WTC11 (cell line): ENCODE data around the gene LSM4. TPM values are rescaled to one million over a fixed set of nuclear protein-coding genes. Genes with fewer than 3 reads are reported as not detected.

Experiments
- ATAC-seq: fragments of 200-7000 bp; cut with Tn5 transposase; 2 replicates; pipeline ENCODE4 v1.10.0; 2021; ENCODE audit warnings: mild to moderate bottlenecking, moderate library complexity
- CTCF ChIA-PET: fragments of 300-600 bp; sonication (Branson Sonifier 250); formaldehyde crosslinking; loops from one replicate; lab custom pipeline; 2021; ENCODE audit warnings: antibody characterized with exemption; lab: Charles Lee
- POLR2A ChIA-PET: fragments of 350-600 bp; sonication (Branson Sonifier 250); formaldehyde crosslinking; loops from one replicate; lab custom pipeline; 2021; ENCODE audit warnings: antibody characterized with exemption; lab: Charles Lee
- DNase-seq: peaks from one replicate; pipeline ENCODE4 v3.0.0; 2021; ENCODE audit warnings: low spot score
- H3K27ac Mint-ChIP-seq: 2 replicates; pipeline ENCODE4 v1.8.0; 2021; ENCODE audit warnings: mixed read lengths
- H3K27me3 Mint-ChIP-seq: 2 replicates; pipeline ENCODE4 v1.8.0; 2021; ENCODE audit warnings: low read depth, mild to moderate bottlenecking, moderate library complexity, mixed read lengths
- H3K36me3 Mint-ChIP-seq: 2 replicates; pipeline ENCODE4 v1.8.0; 2021; ENCODE audit warnings: mixed read lengths
- H3K4me1 Mint-ChIP-seq: 2 replicates; pipeline ENCODE4 v1.8.0; 2022; ENCODE audit warnings: mixed read lengths
- H3K4me3 Mint-ChIP-seq: 2 replicates; pipeline ENCODE4 v1.8.0; 2021; ENCODE audit warnings: mild to moderate bottlenecking, moderate library complexity, mixed read lengths
- H3K9me3 Mint-ChIP-seq: 2 replicates; pipeline ENCODE4 v1.8.0; 2021; ENCODE audit warnings: mixed read lengths
- ATF1 ChIP-seq: sonication (generic); formaldehyde crosslinking; IDR thresholded peaks from 2 replicates; pipeline ENCODE4 v1.8.1; 2023; ENCODE audit warnings: mild to moderate bottlenecking, moderate library complexity, missing genetic modification reagents
- ATF3 ChIP-seq: sonication (generic); formaldehyde crosslinking; conservative IDR thresholded peaks from 2 replicates; pipeline ENCODE4 v1.8.1; 2022; ENCODE audit warnings: mild to moderate bottlenecking, missing genetic modification reagents
- CREB1 ChIP-seq: sonication (generic); formaldehyde crosslinking; IDR thresholded peaks from 2 replicates; pipeline ENCODE4 v1.8.0; 2023; ENCODE audit warnings: mild to moderate bottlenecking, missing genetic modification reagents
- CREM ChIP-seq: sonication (generic); formaldehyde crosslinking; IDR thresholded peaks from 2 replicates; pipeline ENCODE4 v1.8.1; 2022; ENCODE audit warnings: mild to moderate bottlenecking, missing genetic modification reagents, moderate library complexity
- E2F1 ChIP-seq: sonication (generic); formaldehyde crosslinking; IDR thresholded peaks from 2 replicates; pipeline ENCODE4 v1.8.0; 2022; ENCODE audit warnings: mild to moderate bottlenecking, missing genetic modification reagents
- ESRRA ChIP-seq: sonication (generic); formaldehyde crosslinking; IDR thresholded peaks from 2 replicates; pipeline ENCODE4 v1.8.1; 2022; ENCODE audit warnings: mild to moderate bottlenecking, missing genetic modification reagents, borderline replicate concordance
- KAT7 ChIP-seq: sonication (generic); formaldehyde crosslinking; IDR thresholded peaks from 2 replicates; pipeline ENCODE4 v1.8.1; 2023; ENCODE audit warnings: missing genetic modification reagents, mild to moderate bottlenecking, borderline replicate concordance
- MLX ChIP-seq: sonication (generic); formaldehyde crosslinking; IDR thresholded peaks from 2 replicates; pipeline ENCODE4 v1.8.1; 2023; ENCODE audit warnings: mild to moderate bottlenecking, missing genetic modification reagents, moderate library complexity
- MYBL2 ChIP-seq: sonication (generic); formaldehyde crosslinking; IDR thresholded peaks from 2 replicates; pipeline ENCODE4 v1.8.1; 2023; ENCODE audit warnings: mild to moderate bottlenecking, moderate library complexity, missing genetic modification reagents
- NFE2L1 ChIP-seq: sonication (generic); formaldehyde crosslinking; IDR thresholded peaks from 2 replicates; pipeline ENCODE4 v1.8.1; 2023; ENCODE audit warnings: missing genetic modification reagents
- NR1H2 ChIP-seq: sonication (generic); formaldehyde crosslinking; IDR thresholded peaks from 2 replicates; pipeline ENCODE4 v1.9.0; 2021; ENCODE audit warnings: mild to moderate bottlenecking, moderate library complexity, missing genetic modification reagents
- NR3C1 ChIP-seq: sonication (generic); formaldehyde crosslinking; conservative IDR thresholded peaks from 2 replicates; pipeline ENCODE4 v1.8.1; 2023; ENCODE audit warnings: low read depth, mild to moderate bottlenecking, missing genetic modification reagents
- OVOL2 ChIP-seq: fragments of 250-450 bp; sonication (Bioruptor Pico); IDR thresholded peaks from 2 replicates; pipeline ENCODE4 v1.9.0; 2021; ENCODE audit warnings: mild to moderate bottlenecking, borderline replicate concordance
- PRDM15 ChIP-seq: sonication (generic); formaldehyde crosslinking; IDR thresholded peaks from 2 replicates; pipeline ENCODE4 v1.8.0; 2022; ENCODE audit warnings: missing genetic modification reagents
- PREB ChIP-seq: sonication (generic); formaldehyde crosslinking; IDR thresholded peaks from 2 replicates; pipeline ENCODE4 v1.8.1; 2022; ENCODE audit warnings: mild to moderate bottlenecking, missing genetic modification reagents, moderate library complexity, borderline replicate concordance
- RELA ChIP-seq: sonication (generic); formaldehyde crosslinking; IDR thresholded peaks from 2 replicates; pipeline ENCODE4 v1.8.1; 2022; ENCODE audit warnings: missing genetic modification reagents, mild to moderate bottlenecking, borderline replicate concordance
- SMAD4 ChIP-seq: sonication (generic); formaldehyde crosslinking; IDR thresholded peaks from 2 replicates; pipeline ENCODE4 v1.8.0; 2022; ENCODE audit warnings: mild to moderate bottlenecking, missing genetic modification reagents
- ZNF138 ChIP-seq: sonication (generic); formaldehyde crosslinking; conservative IDR thresholded peaks from 2 replicates; pipeline ENCODE4 v1.8.1; 2022; ENCODE audit warnings: mild to moderate bottlenecking, moderate library complexity, missing genetic modification reagents
- ZNF232 ChIP-seq: sonication (generic); formaldehyde crosslinking; IDR thresholded peaks from 2 replicates; pipeline ENCODE4 v1.8.0; 2022; ENCODE audit warnings: mild to moderate bottlenecking, missing genetic modification reagents
- ZNF512 ChIP-seq: sonication (generic); formaldehyde crosslinking; IDR thresholded peaks from 2 replicates; pipeline ENCODE4 v1.8.1; 2022; ENCODE audit warnings: missing genetic modification reagents, borderline replicate concordance
- ZNF671 ChIP-seq: fragments of 250-450 bp; sonication (Bioruptor Pico); IDR thresholded peaks from 2 replicates; pipeline ENCODE4 v1.8.0; 2021; ENCODE audit warnings: mild to moderate bottlenecking
- total RNA-seq: library from RNA; stranded (reverse); gene quantifications from 3 replicates; pipeline ENCODE4 v1.2.3, GENCODE V29; 2021

LSM4 gene
- total RNA-seq, 1 experiment from 2014 or later, result 373 TPM

- Mint-ChIP-seq H3K9me3 (no peaks in the 10 kb centered on the region), H3K36me3 (no peaks in the 10 kb centered on the region), H3K4me1 (peaks cover 62% of the 10 kb centered on the region), H3K4me3 (peak overlapping the region; percentile 31), H3K27me3 (peaks cover 9% of the 10 kb centered on the region), H3K27ac (no peak overlapping the region)
- POLR2A ChIA-PET, result no interaction called here
- CTCF ChIA-PET, result interaction anchor here (0.7 to 1.0 kb wide), 4 partner anchors 10 to 99 kb away, joined by 3 read pairs; partner anchors contain the start of gene GDF15
- no peak for DNase-seq
- ATAC-seq, result no peak
- TF ChIP-seq ATF1 (no peak), RELA (no peak), ZNF232 (CRISPR knock-in tag) (no peak), NR3C1 (no peak), ESRRA (CRISPR knock-in tag) (no peak), ZNF512 (CRISPR knock-in tag) (no peak), ZNF671 (CRISPR knock-in tag) (no peak)
Measured at GRCh38 chr19:18289471-18290301, 33.2 kb downstream of the LSM4 start.

- CTCF ChIA-PET, result interaction anchor here (1.0 to 1.9 kb wide), 3 partner anchors 8 to 98 kb away, joined by 3 to 5 read pairs (median 4); partner anchors contain the start of gene GDF15
- POLR2A ChIA-PET, result interaction anchor here (0.6 to 1.0 kb wide), 3 partner anchors 9 to 58 kb away, joined by 4 to 6 read pairs (median 5); no protein-coding TSS in a partner anchor
- peaks cover 9% of the 10 kb centered on the region for H3K27me3 Mint-ChIP-seq
- peak overlapping the region; percentile 61 for H3K4me3 Mint-ChIP-seq
- DNase-seq, result peak; percentile 84
- H3K4me1 Mint-ChIP-seq, result peaks cover 50% of the 10 kb centered on the region
- peak overlapping the region; percentile 94 for H3K27ac Mint-ChIP-seq
- ATAC-seq, result peak; percentile 66
- no peaks in the 10 kb centered on the region for H3K36me3 Mint-ChIP-seq
- H3K9me3 Mint-ChIP-seq, result no peaks in the 10 kb centered on the region
- TF ChIP-seq OVOL2 (no peak), MYBL2 (CRISPR knock-in tag) (no peak), CREM (CRISPR knock-in tag) (0 out of 2 replicates have a peak, but pooled peaks have one; percentile 30), CREB1 (CRISPR knock-in tag) (peak; percentile 57; the same call in 1 of the 2 replicates), ZNF512 (CRISPR knock-in tag) (no peak), NFE2L1 (CRISPR knock-in tag) (no peak), SMAD4 (CRISPR knock-in tag) (0 out of 2 replicates have a peak, but pooled peaks have one; percentile 52), MLX (CRISPR knock-in tag) (no peak), PREB (CRISPR knock-in tag) (no peak), ZNF138 (CRISPR knock-in tag) (no peak), ATF3 (CRISPR knock-in tag) (no peak), E2F1 (no peak), PRDM15 (CRISPR knock-in tag) (no peak), NR1H2 (CRISPR knock-in tag) (no peak), KAT7 (CRISPR knock-in tag) (no peak)
Measured at GRCh38 chr19:18287836-18288772, 34.8 kb downstream of the LSM4 start.
